Mucosa of rectum (tissue), 2 donors: ENCODE data around the gene C6orf89.

Source experiments
- H3K27ac ChIP-seq, 2 donors: one replicate each; pipeline ENCODE4 v1.7.0; 2013; ENCODE audit warnings: inconsistent platforms in 2 of 2, low read depth in 2 of 2, low read length in 2 of 2
- H3K27me3 ChIP-seq, 2 donors: one replicate each; pipeline ENCODE4 v1.7.0; 2013; ENCODE audit warnings: low read length in 2 of 2; ENCODE audit not compliant: control insufficient read depth in 2 of 2, insufficient read depth in 2 of 2
- H3K36me3 ChIP-seq, 2 donors: one replicate each; pipeline ENCODE4 v1.7.0; 2013; ENCODE audit warnings: low read length in 2 of 2; ENCODE audit not compliant: control insufficient read depth in 2 of 2, insufficient read depth in 2 of 2
- H3K4me1 ChIP-seq, 2 donors: one replicate each; pipeline ENCODE4 v1.7.0; 2013; ENCODE audit warnings: low read length in 2 of 2, mild to moderate bottlenecking in 1 of 2; ENCODE audit not compliant: control insufficient read depth in 2 of 2, insufficient read depth in 2 of 2
- H3K4me3 ChIP-seq, 2 donors: one replicate each; pipeline ENCODE4 v1.7.0; 2013; ENCODE audit warnings: low read length in 2 of 2
- H3K9ac ChIP-seq, 2 donors: one replicate each; pipeline ENCODE4 v1.7.0; 2013; ENCODE audit warnings: low read length in 2 of 2, low read depth in 1 of 2, mild to moderate bottlenecking in 1 of 2
- H3K9me3 ChIP-seq, 2 donors: one replicate each; pipeline ENCODE4 v1.7.0; 2013; ENCODE audit warnings: low read length in 2 of 2; ENCODE audit not compliant: control insufficient read depth in 2 of 2
- donor health status: healthy.
- donor health status: Normal muscosa, but diverticular disease.

Gene C6orf89

GRCh38 chr6:36956446-36956820 is 70.7 kb downstream of the C6orf89 start:
- no peak overlapping the region for H3K4me3 ChIP-seq
- H3K4me1 ChIP-seq, result no peaks in the 10 kb centered on the region
- H3K9me3 ChIP-seq, result no peaks in the 10 kb centered on the region
- H3K27me3 ChIP-seq, result no peaks in the 10 kb centered on the region
- H3K27ac ChIP-seq, result no peak overlapping the region
- H3K36me3 ChIP-seq, result no peaks in the 10 kb centered on the region
- H3K9ac ChIP-seq, result no peak overlapping the region

DNA sequence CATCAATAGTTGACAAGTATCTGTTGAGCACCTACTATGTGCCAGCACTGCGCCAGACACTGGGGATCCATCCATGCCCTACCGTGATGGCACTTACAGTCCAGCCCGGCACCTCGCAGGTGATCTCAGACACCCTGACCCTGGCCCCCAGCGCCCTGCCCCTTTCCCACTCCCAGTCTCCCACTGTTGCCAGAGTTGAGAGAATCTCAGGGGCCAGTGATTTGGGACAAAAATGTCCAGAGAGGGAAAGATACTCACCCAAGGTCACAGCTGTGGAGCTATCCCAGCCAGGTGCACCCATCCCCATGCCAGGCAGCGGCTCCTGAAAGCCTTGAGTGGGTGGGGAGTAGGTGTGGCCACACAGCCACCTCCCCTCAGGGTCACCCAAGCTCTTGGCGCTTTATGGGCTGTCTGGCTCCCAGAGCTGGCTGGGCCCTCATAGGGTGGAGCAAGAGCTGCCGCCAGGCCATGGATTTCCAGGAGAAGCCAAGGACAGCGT is 72.1 kb downstream of the C6orf89 start:
- Histone ChIP-seq H3K27me3 (no peaks in the 10 kb centered on the region), H3K4me1 (no peaks in the 10 kb centered on the region), H3K4me3 (no peak overlapping the region), H3K36me3 (no peaks in the 10 kb centered on the region), H3K27ac (no peak overlapping the region), H3K9ac (no peak overlapping the region), H3K9me3 (no peaks in the 10 kb centered on the region)

DNA sequence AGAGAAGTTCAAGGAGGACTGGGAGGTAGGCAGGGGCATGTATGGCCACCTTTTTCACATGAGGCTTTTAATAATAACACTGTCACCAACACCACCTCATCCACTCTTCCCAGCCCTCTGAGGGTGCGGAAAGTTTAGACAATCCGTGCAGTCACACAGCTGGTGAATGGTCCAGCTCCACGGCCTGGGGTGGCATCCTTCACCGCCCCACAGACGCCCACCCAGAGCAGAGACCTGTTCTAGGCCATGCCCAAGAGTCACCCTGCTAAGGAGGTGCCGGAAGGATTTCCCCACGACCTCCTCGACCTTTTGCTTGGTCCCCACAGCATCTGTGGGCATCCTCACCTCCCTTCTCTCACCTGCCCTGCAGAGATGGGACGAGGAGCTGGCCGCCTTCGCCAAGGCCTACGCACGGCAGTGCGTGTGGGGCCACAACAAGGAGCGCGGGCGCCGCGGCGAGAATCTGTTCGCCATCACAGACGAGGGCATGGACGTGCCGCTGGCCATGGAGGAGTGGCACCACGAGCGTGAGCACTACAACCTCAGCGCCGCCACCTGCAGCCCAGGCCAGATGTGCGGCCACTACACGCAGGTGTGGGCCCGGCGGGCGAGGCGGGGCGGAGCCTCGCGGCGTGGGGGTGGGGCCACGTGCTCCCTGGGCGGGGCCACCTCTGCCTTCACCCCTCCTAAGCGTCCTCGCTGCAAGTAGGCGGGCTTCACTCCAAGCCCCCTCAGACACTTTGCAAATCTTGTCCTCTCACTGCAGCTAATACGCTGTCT is 73.2 kb downstream of the C6orf89 start:
- Histone ChIP-seq H3K9ac (no peak overlapping the region), H3K27ac (no peak overlapping the region), H3K9me3 (no peaks in the 10 kb centered on the region), H3K27me3 (no peaks in the 10 kb centered on the region), H3K4me1 (peaks cover 0 to 3% of the 10 kb centered on the region in 2 donors), H3K36me3 (no peaks in the 10 kb centered on the region), H3K4me3 (no peak overlapping the region)

- H3K9ac ChIP-seq, result no peak overlapping the region
- no peak overlapping the region for H3K4me3 ChIP-seq
- no peaks in the 10 kb centered on the region for H3K9me3 ChIP-seq
- no peak overlapping the region for H3K27ac ChIP-seq
- peaks cover 0 to 3% of the 10 kb centered on the region in 2 donors for H3K4me1 ChIP-seq
- no peaks in the 10 kb centered on the region for H3K36me3 ChIP-seq
- no peaks in the 10 kb centered on the region for H3K27me3 ChIP-seq
These were observed 74.0 kb downstream of the C6orf89 start for GRCh38 chr6:36959555-36960250.

GRCh38 chr6:36961441-36962435 is 76.0 kb downstream of the C6orf89 start:
- H3K36me3 ChIP-seq, result no peaks in the 10 kb centered on the region
- H3K4me1 ChIP-seq, result peaks cover 0 to 3% of the 10 kb centered on the region in 2 donors
- no peak overlapping the region for H3K27ac ChIP-seq
- H3K9me3 ChIP-seq, result no peaks in the 10 kb centered on the region
- no peaks in the 10 kb centered on the region for H3K27me3 ChIP-seq
- H3K9ac ChIP-seq, result no peak overlapping the region
- no peak overlapping the region for H3K4me3 ChIP-seq

- Histone ChIP-seq H3K36me3 (peaks cover 4 to 8% of the 10 kb centered on the region in 2 donors), H3K9me3 (no peaks in the 10 kb centered on the region), H3K4me3 (no peak overlapping the region), H3K4me1 (peaks cover 0 to 3% of the 10 kb centered on the region in 2 donors), H3K27me3 (no peaks in the 10 kb centered on the region), H3K9ac (no peak overlapping the region), H3K27ac (no peak overlapping the region)
These were observed 77.1 kb downstream of the C6orf89 start for GRCh38 chr6:36962874-36963273.

DNA sequence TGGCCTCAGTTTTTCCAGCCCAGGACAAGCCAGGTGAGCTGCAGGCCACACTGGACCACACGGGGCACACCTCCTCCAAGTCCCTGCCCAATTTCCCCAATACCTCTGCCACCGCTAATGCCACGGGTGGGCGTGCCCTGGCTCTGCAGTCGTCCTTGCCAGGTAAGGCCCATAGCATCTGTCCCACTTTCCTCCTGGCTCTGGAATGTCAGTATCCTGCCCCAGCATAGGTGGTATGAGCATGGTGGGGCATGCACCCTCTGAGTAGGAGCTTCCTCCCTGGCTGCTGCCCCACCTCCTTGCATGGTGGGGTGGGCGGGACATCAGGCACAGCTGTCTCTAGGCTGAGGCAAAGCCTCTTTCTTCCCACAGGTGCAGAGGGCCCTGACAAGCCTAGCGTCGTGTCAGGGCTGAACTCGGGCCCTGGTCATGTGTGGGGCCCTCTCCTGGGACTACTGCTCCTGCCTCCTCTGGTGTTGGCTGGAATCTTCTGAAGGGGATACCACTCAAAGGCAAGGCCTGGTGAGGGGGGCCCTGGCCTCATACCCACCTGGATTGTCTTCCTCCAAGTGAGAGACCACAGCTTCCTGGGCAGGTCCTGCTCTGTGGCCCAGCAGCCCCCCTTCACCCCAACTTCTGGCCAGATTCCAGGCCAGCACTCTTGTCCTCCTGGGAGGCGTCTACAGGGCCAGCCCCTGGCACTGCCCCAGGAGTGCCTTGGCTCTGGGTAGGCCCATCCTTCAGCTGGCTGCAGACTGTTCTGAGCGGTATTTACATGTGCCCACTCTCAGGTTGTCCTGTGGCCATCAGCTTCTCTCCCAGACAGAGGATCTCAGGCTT is 77.9 kb downstream of the C6orf89 start:
- Histone ChIP-seq H3K36me3 (peaks cover 12 to 16% of the 10 kb centered on the region in 2 donors), H3K27ac (no peak overlapping the region), H3K4me3 (no peak overlapping the region), H3K9me3 (no peaks in the 10 kb centered on the region), H3K27me3 (no peaks in the 10 kb centered on the region), H3K4me1 (peaks cover 0 to 3% of the 10 kb centered on the region in 2 donors), H3K9ac (no peak overlapping the region)

GRCh38 chr6:36964349-36964748 is 78.6 kb downstream of the C6orf89 start:
- no peak overlapping the region for H3K9ac ChIP-seq
- H3K4me3 ChIP-seq, result no peak overlapping the region
- H3K36me3 ChIP-seq, result peaks cover 18 to 23% of the 10 kb centered on the region in 2 donors
- H3K4me1 ChIP-seq, result peaks cover 0 to 3% of the 10 kb centered on the region in 2 donors
- H3K27ac ChIP-seq, result no peak overlapping the region
- H3K27me3 ChIP-seq, result no peaks in the 10 kb centered on the region
- no peaks in the 10 kb centered on the region for H3K9me3 ChIP-seq

DNA sequence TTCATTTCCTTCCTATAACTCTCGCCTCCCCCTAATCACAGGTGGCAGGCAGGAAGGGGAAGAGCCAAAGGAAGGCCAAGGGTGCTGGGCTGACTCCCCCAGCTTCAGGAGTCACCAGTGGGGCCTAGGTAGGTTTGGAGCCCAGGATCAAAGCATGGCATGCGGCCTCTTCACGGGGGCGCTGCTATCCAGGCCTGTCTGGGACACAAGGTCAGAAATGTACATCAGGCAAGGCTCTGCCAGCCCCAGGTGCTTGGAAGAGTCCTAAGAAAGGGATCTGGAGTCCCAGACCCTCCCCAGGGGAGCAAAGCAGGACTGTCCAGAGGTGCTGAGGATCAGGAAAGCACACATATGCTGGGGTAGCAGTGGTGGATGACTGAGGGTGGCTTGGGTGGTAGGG is 79.2 kb downstream of the C6orf89 start:
- Histone ChIP-seq H3K4me1 (peaks cover 0 to 3% of the 10 kb centered on the region in 2 donors), H3K27me3 (no peaks in the 10 kb centered on the region), H3K4me3 (no peak overlapping the region), H3K27ac (no peak overlapping the region), H3K9ac (no peak overlapping the region), H3K9me3 (no peaks in the 10 kb centered on the region), H3K36me3 (peaks cover 24 to 28% of the 10 kb centered on the region in 2 donors)
